ENCODE data around the gene AGPAT3. TPM values are rescaled to one million over a fixed set of nuclear protein-coding genes. Genes with fewer than 3 reads are reported as not detected.
A peak's percentile ranks its signal among the peaks of the same experiment; 100 is the strongest.

AGPAT3 gene
- total RNA-seq, 1 experiment from 2014 or later = 45.1 TPM

- H3K36me3 ChIP-seq = no peaks in the 10 kb centered on the region
- H3K4me3 ChIP-seq = no peak overlapping the region
- DNase-seq = no peak
- H3K27me3 ChIP-seq = peaks cover 5% of the 10 kb centered on the region; the same call in 1 of the 2 replicates
- no peaks in the 10 kb centered on the region; the same call in 1 of the 2 replicates for H3K9me3 ChIP-seq
These were observed 13.4 kb upstream of the AGPAT3 start for GRCh38 chr21:43851593-43851992.

- Histone ChIP-seq H3K9me3 (no peaks in the 10 kb centered on the region; the same call in 1 of the 2 replicates), H3K27me3 (peaks cover 5% of the 10 kb centered on the region; the same call in 1 of the 2 replicates), H3K4me3 (no peak overlapping the region), H3K36me3 (no peaks in the 10 kb centered on the region)
- no peak for DNase-seq
These were observed 10.9 kb upstream of the AGPAT3 start for GRCh38 chr21:43853851-43854772.

- DNase-seq = no peak
- H3K36me3 ChIP-seq = no peaks in the 10 kb centered on the region
- H3K27me3 ChIP-seq = 0 out of 2 replicates have a peak, but pooled peaks cover 3% of the 10 kb centered on the region
- no peaks in the 10 kb centered on the region; the same call in 1 of the 2 replicates for H3K9me3 ChIP-seq
- no peak overlapping the region for H3K4me3 ChIP-seq
These were observed 10.0 kb upstream of the AGPAT3 start for GRCh38 chr21:43854773-43855633.

GRCh38 chr21:43855955-43856354, 9.1 kb upstream of the AGPAT3 start:
- Histone ChIP-seq H3K9me3 (no peaks in the 10 kb centered on the region), H3K36me3 (no peaks in the 10 kb centered on the region), H3K4me3 (no peak overlapping the region), H3K27me3 (no peaks in the 10 kb centered on the region)
- DNase-seq = no peak

GRCh38 chr21:43858806-43859648, 6.0 kb upstream of the AGPAT3 start:
- Histone ChIP-seq H3K4me3 (no peak overlapping the region), H3K36me3 (no peaks in the 10 kb centered on the region), H3K27me3 (no peaks in the 10 kb centered on the region), H3K9me3 (no peaks in the 10 kb centered on the region)
- DNase-seq = no peak

- H3K4me3 ChIP-seq = no peak overlapping the region
- no peaks in the 10 kb centered on the region for H3K9me3 ChIP-seq
- no peak for DNase-seq
- H3K36me3 ChIP-seq = no peaks in the 10 kb centered on the region
- H3K27me3 ChIP-seq = no peaks in the 10 kb centered on the region
These were observed 5.2 kb upstream of the AGPAT3 start for GRCh38 chr21:43859747-43860214.

- Histone ChIP-seq H3K36me3 (peaks cover 4% of the 10 kb centered on the region), H3K9me3 (no peaks in the 10 kb centered on the region), H3K27me3 (no peaks in the 10 kb centered on the region), H3K4me3 (no peak overlapping the region)
- no peak for DNase-seq
These were observed 3.3 kb upstream of the AGPAT3 start for GRCh38 chr21:43861706-43862105.

GRCh38 chr21:43864313-43864961, 586 bp upstream of the AGPAT3 start:
- Histone ChIP-seq H3K36me3 (peaks cover 31% of the 10 kb centered on the region), H3K27me3 (no peaks in the 10 kb centered on the region), H3K9me3 (no peaks in the 10 kb centered on the region), H3K4me3 (peak overlapping the region; percentile 53)
- DNase-seq = peak; percentile 72

GRCh38 chr21:43865540-43866259, 677 bp downstream of the AGPAT3 start:
- peak; percentile 72 for DNase-seq
- H3K4me3 ChIP-seq = peak overlapping the region; percentile 78
- H3K9me3 ChIP-seq = no peaks in the 10 kb centered on the region
- H3K36me3 ChIP-seq = peaks cover 44% of the 10 kb centered on the region
- no peaks in the 10 kb centered on the region for H3K27me3 ChIP-seq

- peaks cover 49% of the 10 kb centered on the region for H3K36me3 ChIP-seq
- peak; percentile 74 for DNase-seq
- H3K4me3 ChIP-seq = peak overlapping the region; percentile 78
- H3K27me3 ChIP-seq = no peaks in the 10 kb centered on the region
- H3K9me3 ChIP-seq = no peaks in the 10 kb centered on the region
These were observed 1.2 kb downstream of the AGPAT3 start for GRCh38 chr21:43866260-43866629.

- H3K4me3 ChIP-seq = peak overlapping the region; percentile 78
- H3K36me3 ChIP-seq = peaks cover 55% of the 10 kb centered on the region
- no peaks in the 10 kb centered on the region for H3K9me3 ChIP-seq
- no peaks in the 10 kb centered on the region for H3K27me3 ChIP-seq
- DNase-seq = peak; percentile 22
These were observed 1.8 kb downstream of the AGPAT3 start for GRCh38 chr21:43866659-43867331.

GRCh38 chr21:43867332-43867703, 2.3 kb downstream of the AGPAT3 start:
- no peak for DNase-seq
- Histone ChIP-seq H3K4me3 (no peak overlapping the region; the same call in 1 of the 2 replicates), H3K36me3 (peaks cover 56% of the 10 kb centered on the region), H3K27me3 (no peaks in the 10 kb centered on the region), H3K9me3 (no peaks in the 10 kb centered on the region)

- H3K27me3 ChIP-seq = no peaks in the 10 kb centered on the region
- H3K36me3 ChIP-seq = peaks cover 62% of the 10 kb centered on the region
- no peak overlapping the region; the same call in 1 of the 2 replicates for H3K4me3 ChIP-seq
- DNase-seq = no peak
- no peaks in the 10 kb centered on the region for H3K9me3 ChIP-seq
These were observed 2.9 kb downstream of the AGPAT3 start for GRCh38 chr21:43867948-43868347.

GRCh38 chr21:43868461-43868860, 3.4 kb downstream of the AGPAT3 start:
- Histone ChIP-seq H3K36me3 (peaks cover 68% of the 10 kb centered on the region), H3K27me3 (no peaks in the 10 kb centered on the region), H3K9me3 (no peaks in the 10 kb centered on the region), H3K4me3 (no peak overlapping the region)
- DNase-seq = no peak

Measured in MG63 (cell line).